GM12891 (cell line): ENCODE data around the gene NLN.
"Not testable (repeated sequence)": the region's sequence is repeated elsewhere in the genome, so short reads cannot be mapped to it uniquely, and the experiment has no call there.

Experiments used
- DNase-seq: peaks from one replicate; pipeline ENCODE4 v3.0.0; 2011; ENCODE audit warnings: low spot score; ENCODE audit not compliant: insufficient read length
- FAIRE-seq: peaks from 2 replicates; lab custom pipeline; 2011; peaks lifted over from hg19 to GRCh38; lab: Jason Lieb, UNC
- PAX5 ChIP-seq: IDR thresholded peaks from 2 replicates; pipeline ENCODE4 v1.6.1; 2011; ENCODE audit warnings: low read length, moderate library complexity, mild to moderate bottlenecking; ENCODE audit not compliant: insufficient read depth, severe bottlenecking
- POLR2A ChIP-seq: IDR thresholded peaks from 2 replicates; pipeline ENCODE4 v1.6.1; 2011; ENCODE audit warnings: low read depth, low read length, control low read depth
- POLR2AphosphoS5 ChIP-seq: IDR thresholded peaks from 2 replicates; pipeline ENCODE4 v1.6.1; 2011; ENCODE audit warnings: low read depth, low read length, control low read depth
- POU2F2 ChIP-seq: IDR thresholded peaks from 2 replicates; pipeline ENCODE4 v1.6.1; 2011; ENCODE audit warnings: low read depth, mild to moderate bottlenecking, control low read depth, low read length, moderate library complexity
- SPI1 ChIP-seq: IDR thresholded peaks from 2 replicates; pipeline ENCODE4 v1.6.1; 2011; ENCODE audit warnings: low read depth, low read length, control low read depth
- TAF1 ChIP-seq: IDR thresholded peaks from 2 replicates; pipeline ENCODE4 v1.6.1; 2011; ENCODE audit warnings: low read depth, low read length, control low read depth

Gene NLN

GRCh38 chr5:65805089-65805488 lies 83.1 kb downstream of the NLN start:
- DNase-seq (no peak), FAIRE-seq (no peak)
- TF ChIP-seq POLR2AphosphoS5 (no peak), SPI1 (no peak)

GRCh38 chr5:65807494-65807893 lies 85.5 kb downstream of the NLN start:
- not testable (repeated sequence) for DNase-seq

GRCh38 chr5:65808251-65808741 lies 86.3 kb downstream of the NLN start:
- DNase-seq: no peak

More at GRCh38 chr5:65807494-65807893, 85.5 kb downstream of the NLN start:
- FAIRE-seq: not testable (repeated sequence)

GRCh38 chr5:65808818-65809217 lies 86.8 kb downstream of the NLN start:
- FAIRE-seq (no peak), DNase-seq (no peak)
- TF ChIP-seq TAF1: no peak
- TF ChIP-seq PAX5: no peak

More at GRCh38 chr5:65808251-65808741, 86.3 kb downstream of the NLN start:
- no peak for FAIRE-seq
- TF ChIP-seq TAF1: no peak
- no peak for TF ChIP-seq POLR2A
- no peak for TF ChIP-seq SPI1
- TF ChIP-seq PAX5: no peak
- no peak for TF ChIP-seq POU2F2
- no peak for TF ChIP-seq POLR2AphosphoS5

- TF ChIP-seq POLR2A (no peak), SPI1 (no peak), POLR2AphosphoS5 (no peak), PAX5 (no peak), POU2F2 (no peak), TAF1 (no peak)
- no peak for FAIRE-seq
- no peak for DNase-seq
Observed at GRCh38 chr5:65809817-65810531, 88.0 kb downstream of the NLN start.

- FAIRE-seq (no peak), DNase-seq (no peak)
- TF ChIP-seq SPI1 (no peak), POU2F2 (no peak), POLR2AphosphoS5 (no peak), POLR2A (no peak)
Observed at GRCh38 chr5:65811004-65811403, 89.0 kb downstream of the NLN start.

- TF ChIP-seq SPI1: no peak
- no peak for TF ChIP-seq POLR2AphosphoS5
- TF ChIP-seq TAF1: no peak
- TF ChIP-seq POLR2A: no peak
- no peak for TF ChIP-seq PAX5
- TF ChIP-seq POU2F2: no peak
- no peak for DNase-seq
- no peak for FAIRE-seq
Observed at GRCh38 chr5:65811885-65812284, 89.9 kb downstream of the NLN start.

- TF ChIP-seq POLR2A (no peak), PAX5 (no peak), POU2F2 (no peak), SPI1 (no peak), TAF1 (no peak), POLR2AphosphoS5 (no peak)
- no peak for DNase-seq
- no peak for FAIRE-seq
Observed at GRCh38 chr5:65812648-65813047, 90.6 kb downstream of the NLN start.

GRCh38 chr5:65813174-65813573 lies 91.2 kb downstream of the NLN start:
- TF ChIP-seq POU2F2 (no peak), TAF1 (no peak), POLR2AphosphoS5 (no peak), POLR2A (no peak), PAX5 (no peak)
- FAIRE-seq (no peak), DNase-seq (no peak)

- FAIRE-seq: no peak
- no peak for DNase-seq
- no peak for TF ChIP-seq TAF1
- no peak for TF ChIP-seq POU2F2
- TF ChIP-seq POLR2A: no peak
- TF ChIP-seq POLR2AphosphoS5: no peak
- no peak for TF ChIP-seq PAX5
- no peak for TF ChIP-seq SPI1
Observed at GRCh38 chr5:65815161-65815560, 93.2 kb downstream of the NLN start.

- FAIRE-seq: no peak
- TF ChIP-seq POLR2A: no peak
- no peak for TF ChIP-seq POLR2AphosphoS5
- TF ChIP-seq PAX5: no peak
- no peak for TF ChIP-seq TAF1
- no peak for TF ChIP-seq POU2F2
- no peak for TF ChIP-seq SPI1
Observed at GRCh38 chr5:65816729-65817128, 94.7 kb downstream of the NLN start.

More at GRCh38 chr5:65816729-65817128, 94.7 kb downstream of the NLN start:
- no peak for DNase-seq
